Esophagus squamous epithelium (tissue), 5 donors: ENCODE measurements around the gene PABPC1L. TPM values are rescaled to one million over a fixed set of nuclear protein-coding genes. Genes with fewer than 3 reads are reported as not detected.

Source experiments
- DNase-seq: peaks from one replicate; lab custom pipeline; 2025; lab: John Stamatoyannopoulos, UW
- H3K27ac ChIP-seq, 4 donors: fragments of 200-600 bp; sonication (generic); one replicate each; pipeline ENCODE4 v1.5.1; 2016 to 2019; ENCODE audit warnings: mild to moderate bottlenecking in 1 of 4
- H3K27me3 ChIP-seq, 4 donors: fragments of 200-600 bp; sonication (generic); 1 replicate in 3 of 4; 2 replicates in 1 of 4; pipeline versions ENCODE4 v1.5.1 to v1.6.0; 2017 to 2021; ENCODE audit warnings: antibody characterized with exemption in 1 of 4
- H3K36me3 ChIP-seq, 3 donors: fragments of 200-600 bp; sonication (generic); one replicate each; pipeline ENCODE4 v1.5.1; 2016 to 2019
- H3K4me1 ChIP-seq, 3 donors: fragments of 200-600 bp; sonication (generic); one replicate each; pipeline ENCODE4 v1.5.1; 2017 to 2019
- H3K4me3 ChIP-seq, 4 donors: fragments of 200-600 bp; sonication (generic); 1 replicate in 3 of 4; 2 replicates in 1 of 4; pipeline ENCODE4 v1.5.1; 2016 to 2019; ENCODE audit warnings: mild to moderate bottlenecking in 2 of 4, moderate library complexity in 1 of 4
- H3K9me3 ChIP-seq, 3 donors: fragments of 200-600 bp; sonication (generic); one replicate each; pipeline ENCODE4 v1.5.1; 2016 to 2019
- POLR2A ChIP-seq, 4 donors: fragments of 450-650 bp; IDR thresholded peaks; one replicate each; pipeline ENCODE4 v1.6.1; 2017; ENCODE audit warnings: antibody characterized with exemption in 4 of 4, mild to moderate bottlenecking in 4 of 4, moderate library complexity in 3 of 4
- WGBS, 2 donors: methylation state at CpG; one replicate each; pipeline ENCODE4 v1.1.5; 2018; 5-methylcytosine and 5-hydroxymethylcytosine counted together
- intact Hi-C: fragments of 100-400 bp; cut with DNase I; formaldehyde crosslinking; loops from one replicate; pipeline ENCODE4 v1.15.0; 2022
- total RNA-seq, 4 donors: library from RNA; depleted of rRNA; stranded (reverse); fragments of >200 nt; gene quantifications; one replicate each; pipeline ENCODE4 v1.1.0, GENCODE V29; 2016
- TF ChIP-seq, protein P1 (sequence below), 6 experiments: fragments of 450-650 bp in 4 of 6; fragments of 200-600 bp in 2 of 6; sonication (generic) in 2 of 6; IDR thresholded peaks; one replicate each; pipeline ENCODE4 v1.5.1; 2016 to 2019; ENCODE audit warnings: antibody characterized with exemption in 6 of 6, mild to moderate bottlenecking in 4 of 6, moderate library complexity in 4 of 6
- donor health status: DM: yes; HTN: yes; CAD: no.

Gene PABPC1L
- total RNA-seq, 4 donors from 2014 or later = 5.9 to 18.5 (median 8.7) TPM

DNA sequence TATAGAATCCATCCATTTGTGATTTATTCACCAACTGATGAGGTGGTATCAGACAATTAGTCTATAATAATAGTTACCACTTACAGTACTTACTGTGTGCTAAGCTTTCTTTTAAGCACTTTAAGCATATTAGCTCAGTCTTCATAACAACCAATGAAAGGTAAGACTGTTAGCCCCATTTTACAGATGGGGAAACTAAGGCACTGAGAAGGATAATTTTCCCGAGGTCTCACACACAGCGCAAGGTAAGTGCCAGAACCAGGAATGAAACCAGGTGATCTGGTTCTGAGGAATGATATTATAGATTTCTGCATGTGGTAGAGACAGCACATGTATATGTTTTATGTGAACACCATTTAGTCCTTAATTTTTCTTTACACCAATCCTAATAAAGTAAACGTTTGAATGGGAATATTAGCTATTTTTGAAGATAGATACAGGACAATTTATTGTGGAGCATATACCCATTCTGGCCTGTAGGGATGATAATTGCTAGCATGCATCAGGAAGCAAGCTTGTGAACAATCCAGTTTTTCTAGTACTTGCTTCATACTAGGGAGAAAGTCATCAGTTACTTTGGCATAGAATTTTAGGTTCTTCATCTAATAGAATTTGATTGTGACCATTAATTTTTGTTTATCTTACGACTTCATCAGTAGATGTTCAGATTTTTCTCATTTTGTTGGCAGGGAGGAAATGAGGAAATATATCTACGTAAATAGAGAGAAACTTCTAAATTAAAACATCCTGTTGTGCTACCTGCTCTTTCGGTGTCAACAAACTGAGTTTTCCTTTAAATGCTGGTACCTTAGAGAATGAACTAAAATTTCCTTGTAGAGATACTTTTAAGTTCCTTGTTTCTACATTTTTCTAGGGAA lies 21.4 kb upstream of the PABPC1L start:
- no peak for DNase-seq
- peaks cover 0 to 5% (median 0%) of the 10 kb centered on the region in 3 donors for H3K36me3 ChIP-seq
- peaks cover 15 to 81% (median 38%) of the 10 kb centered on the region in 3 donors for H3K4me1 ChIP-seq
- intact Hi-C loops = no loop called here
- no peaks in the 10 kb centered on the region for H3K9me3 ChIP-seq
- H3K27ac ChIP-seq = peak overlapping the region in 2 of 4 donors; percentile 2 to 7
- peak in 1 of 4 donors; percentile 14 for TF ChIP-seq POLR2A (IDR thresholded peaks at IDR 0.05)
- TF ChIP-seq, protein P1, sequence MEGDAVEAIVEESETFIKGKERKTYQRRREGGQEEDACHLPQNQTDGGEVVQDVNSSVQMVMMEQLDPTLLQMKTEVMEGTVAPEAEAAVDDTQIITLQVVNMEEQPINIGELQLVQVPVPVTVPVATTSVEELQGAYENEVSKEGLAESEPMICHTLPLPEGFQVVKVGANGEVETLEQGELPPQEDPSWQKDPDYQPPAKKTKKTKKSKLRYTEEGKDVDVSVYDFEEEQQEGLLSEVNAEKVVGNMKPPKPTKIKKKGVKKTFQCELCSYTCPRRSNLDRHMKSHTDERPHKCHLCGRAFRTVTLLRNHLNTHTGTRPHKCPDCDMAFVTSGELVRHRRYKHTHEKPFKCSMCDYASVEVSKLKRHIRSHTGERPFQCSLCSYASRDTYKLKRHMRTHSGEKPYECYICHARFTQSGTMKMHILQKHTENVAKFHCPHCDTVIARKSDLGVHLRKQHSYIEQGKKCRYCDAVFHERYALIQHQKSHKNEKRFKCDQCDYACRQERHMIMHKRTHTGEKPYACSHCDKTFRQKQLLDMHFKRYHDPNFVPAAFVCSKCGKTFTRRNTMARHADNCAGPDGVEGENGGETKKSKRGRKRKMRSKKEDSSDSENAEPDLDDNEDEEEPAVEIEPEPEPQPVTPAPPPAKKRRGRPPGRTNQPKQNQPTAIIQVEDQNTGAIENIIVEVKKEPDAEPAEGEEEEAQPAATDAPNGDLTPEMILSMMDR (IDR thresholded peaks at IDR 0.05) = peak in 5 of 6 experiments; percentile 19 to 76 (median 44)
- peak overlapping the region in 1 of 4 donors; percentile 84 for H3K4me3 ChIP-seq
- 43 to 49% methylated on average over 6 of the region's 6 CpGs for WGBS, 2 donors
- no peaks in the 10 kb centered on the region for H3K27me3 ChIP-seq

DNA sequence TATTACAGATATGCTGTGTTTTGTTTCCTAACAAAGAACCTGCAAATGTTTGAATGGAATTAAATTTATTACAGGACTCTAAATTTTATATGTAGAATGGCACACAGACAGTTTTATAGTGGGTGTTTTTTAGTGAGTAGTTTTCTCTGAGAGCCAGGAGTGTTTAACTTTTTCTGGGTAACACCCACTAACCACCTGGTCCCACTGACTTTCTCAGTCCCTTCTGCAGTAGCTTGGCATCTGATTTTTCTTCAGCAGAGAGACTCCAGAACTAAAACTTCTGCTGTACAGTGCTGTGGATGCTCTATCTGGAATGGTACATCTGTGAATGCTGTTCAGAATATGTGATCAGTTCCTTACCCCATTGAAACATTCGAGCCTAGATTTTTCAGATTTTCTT lies 18.0 kb upstream of the PABPC1L start:
- TF ChIP-seq POLR2A (IDR thresholded peaks at IDR 0.05) = no peak
- TF ChIP-seq, protein P1 (IDR thresholded peaks at IDR 0.05) = no peak
- no peak for DNase-seq
- no peaks in the 10 kb centered on the region for H3K9me3 ChIP-seq
- peaks cover 0 to 5% (median 0%) of the 10 kb centered on the region in 3 donors for H3K36me3 ChIP-seq
- H3K4me3 ChIP-seq = no peak overlapping the region
- peaks cover 15 to 97% (median 38%) of the 10 kb centered on the region in 3 donors for H3K4me1 ChIP-seq
- 75 to 82% methylated on average over 1 of the region's 1 CpG for WGBS, 2 donors
- no peak overlapping the region for H3K27ac ChIP-seq
- no peaks in the 10 kb centered on the region for H3K27me3 ChIP-seq
- intact Hi-C loops = no loop called here

DNA sequence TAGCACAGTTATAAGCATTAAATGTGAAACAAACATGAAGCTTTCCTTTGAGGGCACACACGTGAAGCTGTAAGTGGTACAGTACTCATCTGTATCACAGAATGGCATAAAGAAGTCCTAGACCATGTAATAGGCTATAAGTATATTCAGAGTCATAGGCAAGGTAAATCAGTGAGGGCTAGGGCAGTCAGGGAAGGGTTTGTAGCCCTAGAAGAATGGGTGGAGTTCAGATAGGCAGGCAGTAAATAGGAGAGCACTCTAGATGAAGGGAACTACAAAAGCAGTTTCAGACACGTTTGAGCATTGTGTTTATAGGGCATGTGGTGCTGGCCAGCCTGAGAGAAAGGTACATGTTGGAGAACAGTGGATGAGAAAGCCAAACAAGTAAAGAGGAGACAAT lies 14.9 kb upstream of the PABPC1L start:
- H3K27ac ChIP-seq = no peak overlapping the region
- H3K36me3 ChIP-seq = peaks cover 0 to 14% (median 0%) of the 10 kb centered on the region in 3 donors
- no peaks in the 10 kb centered on the region for H3K9me3 ChIP-seq
- no peak overlapping the region for H3K4me3 ChIP-seq
- WGBS, 2 donors = 35 to 48% methylated on average over 2 of the region's 2 CpGs
- no peak for TF ChIP-seq POLR2A (IDR thresholded peaks at IDR 0.05)
- TF ChIP-seq, protein P1 (IDR thresholded peaks at IDR 0.05) = no peak
- DNase-seq = no peak
- no peaks in the 10 kb centered on the region for H3K27me3 ChIP-seq
- peaks cover 8 to 96% (median 20%) of the 10 kb centered on the region in 3 donors for H3K4me1 ChIP-seq
- intact Hi-C loops = no loop called here

DNA sequence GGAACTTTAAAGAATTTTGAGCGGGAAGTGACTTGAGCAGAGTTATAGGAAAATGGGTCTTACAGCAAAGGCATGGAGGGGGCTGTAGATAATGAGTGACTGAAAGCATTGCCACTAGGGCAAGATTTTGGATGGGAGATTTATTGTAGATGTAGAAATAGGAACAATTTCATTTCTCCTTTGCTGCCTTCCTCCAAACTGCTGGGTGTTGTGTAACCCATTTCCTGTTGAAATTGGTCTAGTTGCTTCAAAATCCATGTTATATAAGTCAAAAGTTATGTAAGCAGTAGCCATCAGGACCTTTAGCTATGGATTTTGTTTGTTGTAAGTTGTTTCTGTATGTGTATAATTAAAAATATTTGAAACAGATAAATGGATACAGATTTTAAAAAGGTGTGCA lies 13.3 kb upstream of the PABPC1L start:
- H3K27ac ChIP-seq = peak overlapping the region in 1 of 4 donors; percentile 13
- H3K4me1 ChIP-seq = peaks cover 8 to 96% (median 22%) of the 10 kb centered on the region in 3 donors
- intact Hi-C loops = no loop called here
- no peaks in the 10 kb centered on the region for H3K27me3 ChIP-seq
- H3K4me3 ChIP-seq = no peak overlapping the region
- H3K36me3 ChIP-seq = peaks cover 0 to 23% (median 0%) of the 10 kb centered on the region in 3 donors
- no peak for DNase-seq
- WGBS, 2 donors = 71 to 92% methylated on average over 1 of the region's 1 CpG
- no peak for TF ChIP-seq POLR2A (IDR thresholded peaks at IDR 0.05)
- TF ChIP-seq, protein P1 (IDR thresholded peaks at IDR 0.05) = no peak
- no peaks in the 10 kb centered on the region for H3K9me3 ChIP-seq

DNA sequence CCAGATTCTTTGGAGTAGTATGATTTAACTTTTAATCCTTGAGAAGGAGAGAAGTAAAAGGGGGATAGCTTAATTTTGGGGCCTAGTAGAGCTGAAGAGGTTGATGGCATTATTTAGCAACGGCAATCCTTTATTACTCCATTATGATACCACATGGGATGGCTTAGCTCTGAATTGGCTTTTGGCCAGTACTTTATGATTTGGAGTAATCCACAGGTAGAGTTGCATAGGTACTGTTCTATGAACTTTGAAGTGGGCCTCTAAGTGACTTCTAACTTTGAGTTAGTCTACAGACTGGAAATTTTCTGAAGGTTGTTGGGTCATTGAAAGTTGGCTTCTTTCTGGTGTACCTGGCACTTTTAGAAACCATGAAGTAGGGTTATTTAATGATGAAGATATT lies 12.7 kb upstream of the PABPC1L start:
- H3K27me3 ChIP-seq = no peaks in the 10 kb centered on the region
- 56 to 59% methylated on average over 1 of the region's 1 CpG for WGBS, 2 donors
- H3K9me3 ChIP-seq = no peaks in the 10 kb centered on the region
- peaks cover 9 to 94% (median 22%) of the 10 kb centered on the region in 3 donors for H3K4me1 ChIP-seq
- H3K27ac ChIP-seq = no peak overlapping the region
- intact Hi-C loops = no loop called here
- H3K36me3 ChIP-seq = peaks cover 0 to 28% (median under 1%) of the 10 kb centered on the region in 3 donors
- DNase-seq = no peak
- TF ChIP-seq, protein P1 (IDR thresholded peaks at IDR 0.05) = no peak
- TF ChIP-seq POLR2A (IDR thresholded peaks at IDR 0.05) = no peak
- H3K4me3 ChIP-seq = no peak overlapping the region
